Thyroid gland (tissue), 4 donors: ENCODE data around the gene PLEKHA7. TPM values are rescaled to one million over a fixed set of nuclear protein-coding genes. Genes with fewer than 3 reads are reported as not detected.

Source experiments
- DNase-seq, 2 donors: peaks; one replicate each; pipeline ENCODE4 v3.0.0-alpha.2; 2019
- H3K27ac ChIP-seq, 3 donors: fragments of 200-600 bp; sonication (generic); 1 replicate in 2 of 3; 2 replicates in 1 of 3; pipeline ENCODE4 v1.5.1; 2016 to 2019; ENCODE audit warnings: mild to moderate bottlenecking in 1 of 3, moderate library complexity in 1 of 3
- H3K27me3 ChIP-seq: fragments of 200-600 bp; sonication (generic); one replicate; pipeline ENCODE4 v1.5.1; 2019
- H3K36me3 ChIP-seq, 2 donors: fragments of 200-600 bp; sonication (generic); one replicate each; pipeline ENCODE4 v1.5.1; 2016 to 2019
- H3K4me1 ChIP-seq, 2 donors: fragments of 200-600 bp; sonication (generic); one replicate each; pipeline ENCODE4 v1.5.1; 2017 to 2019
- H3K4me3 ChIP-seq, 3 donors: fragments of 200-600 bp; sonication (generic); replicated peaks in 1 of 3; 1 replicate in 2 of 3; 2 replicates in 1 of 3; pipeline ENCODE4 v1.5.1; 2016; ENCODE audit warnings: mild to moderate bottlenecking in 1 of 3
- H3K9me3 ChIP-seq: fragments of 200-600 bp; sonication (generic); one replicate; pipeline ENCODE4 v1.5.1; 2017
- CTCF ChIP-seq, 6 experiments: fragments of 200-600 bp in 3 of 6; fragments of 450-650 bp in 3 of 6; sonication (generic) in 3 of 6; IDR thresholded peaks; one replicate each; pipeline ENCODE4 v1.5.1; 2016 to 2019; ENCODE audit warnings: antibody characterized with exemption in 6 of 6, mild to moderate bottlenecking in 2 of 6, inconsistent platforms in 1 of 6, moderate library complexity in 1 of 6
- POLR2A ChIP-seq, 2 donors: fragments of 450-650 bp; IDR thresholded peaks; one replicate each; pipeline ENCODE4 v1.6.1; 2017; ENCODE audit warnings: antibody characterized with exemption in 2 of 2, mild to moderate bottlenecking in 2 of 2, moderate library complexity in 1 of 2
- WGBS, 2 donors: methylation state at CpG; one replicate each; pipeline ENCODE4 v1.1.5; 2017; 5-methylcytosine and 5-hydroxymethylcytosine counted together
- intact Hi-C: fragments of 100-400 bp; cut with DNase I; formaldehyde crosslinking; loops from one replicate; pipeline ENCODE4 v1.15.1; 2023
- total RNA-seq, 4 donors: library from RNA; depleted of rRNA; stranded (reverse); fragments of >200 nt; gene quantifications; one replicate each; pipeline ENCODE4 v1.2.3, GENCODE V29; 2016

Gene PLEKHA7
- total RNA-seq, 4 donors from 2014 or later = 22.5 to 29.0 (median 23.4) TPM

- intact Hi-C loops = loop anchor here (5.0 to 10.0 kb wide), 2 partner anchors 87 to 145 kb away; no protein-coding TSS in a partner anchor
- Histone ChIP-seq H3K4me1 (peaks cover 51 to 76% of the 10 kb centered on the region in 2 donors), H3K27ac (peak overlapping the region; percentile 82 to 91 (median 87)), H3K9me3 (no peaks in the 10 kb centered on the region), H3K36me3 (no peaks in the 10 kb centered on the region), H3K27me3 (no peaks in the 10 kb centered on the region), H3K4me3 (no peak overlapping the region)
- TF ChIP-seq POLR2A (IDR thresholded peaks at IDR 0.05) (no peak), CTCF (IDR thresholded peaks at IDR 0.05) (no peak)
- 57 to 60% methylated on average over 2 to 10 of the region's 10 CpGs for WGBS, 2 donors
- peak; percentile 88 to 89 for DNase-seq
Measured at GRCh38 chr11:16789560-16790485, 224.4 kb downstream of the PLEKHA7 start.

- peak; percentile 56 to 63 for DNase-seq
Measured at GRCh38 chr11:16789063-16789420, 225.2 kb downstream of the PLEKHA7 start.

GRCh38 chr11:16788141-16789062 lies 225.8 kb downstream of the PLEKHA7 start:
- H3K4me1 ChIP-seq = peaks cover 51 to 69% of the 10 kb centered on the region in 2 donors
- TF ChIP-seq CTCF (IDR thresholded peaks at IDR 0.05) = peak; percentile 87 to 99 (median 93)
- no peak for TF ChIP-seq POLR2A (IDR thresholded peaks at IDR 0.05)
- no peaks in the 10 kb centered on the region for H3K27me3 ChIP-seq
- intact Hi-C loops = loop anchor here (5.0 to 10.0 kb wide), 2 partner anchors 89 to 146 kb away; no protein-coding TSS in a partner anchor
- 45 to 57% methylated on average over 16 of the region's 17 CpGs for WGBS, 2 donors
- no peaks in the 10 kb centered on the region for H3K9me3 ChIP-seq
- H3K27ac ChIP-seq = peak overlapping the region; percentile 29 to 91 (median 87)
- DNase-seq = peak; percentile 78 to 79
- H3K4me3 ChIP-seq = no peak overlapping the region
- H3K36me3 ChIP-seq = no peaks in the 10 kb centered on the region

More at GRCh38 chr11:16789063-16789420, 225.2 kb downstream of the PLEKHA7 start:
- H3K9me3 ChIP-seq = no peaks in the 10 kb centered on the region
- intact Hi-C loops = loop anchor here (5.0 to 10.0 kb wide), 2 partner anchors 88 to 146 kb away; no protein-coding TSS in a partner anchor
- TF ChIP-seq CTCF (IDR thresholded peaks at IDR 0.05) (no peak), POLR2A (IDR thresholded peaks at IDR 0.05) (no peak)
- H3K36me3 ChIP-seq = no peaks in the 10 kb centered on the region
- H3K27me3 ChIP-seq = no peaks in the 10 kb centered on the region
- WGBS, 2 donors = 50 to 62% methylated on average over 9 to 13 of the region's 13 CpGs
- H3K4me3 ChIP-seq = no peak overlapping the region
- H3K4me1 ChIP-seq = peaks cover 51 to 76% of the 10 kb centered on the region in 2 donors
- H3K27ac ChIP-seq = peak overlapping the region; percentile 29 to 91 (median 87)

- 74 to 81% methylated on average over 7 of the region's 7 CpGs for WGBS, 2 donors
- Histone ChIP-seq H3K27ac (peak overlapping the region in 1 of 3 donors; percentile 87), H3K9me3 (no peaks in the 10 kb centered on the region), H3K36me3 (no peaks in the 10 kb centered on the region), H3K4me1 (peaks cover 53 to 65% of the 10 kb centered on the region in 2 donors), H3K4me3 (no peak overlapping the region), H3K27me3 (no peaks in the 10 kb centered on the region)
- TF ChIP-seq CTCF (IDR thresholded peaks at IDR 0.05) = no peak
- TF ChIP-seq POLR2A (IDR thresholded peaks at IDR 0.05) = no peak
- intact Hi-C loops = loop anchor here (5.0 to 10.0 kb wide), 2 partner anchors 90 to 148 kb away; no protein-coding TSS in a partner anchor
- DNase-seq = no peak
Measured at GRCh38 chr11:16787035-16787742, 227.0 kb downstream of the PLEKHA7 start.
